Hepatocyte (in vitro differentiated cells): ENCODE results near the gene TRIM49D1.
"Not testable (repeated sequence)": the region's sequence is repeated elsewhere in the genome, so short reads cannot be mapped to it uniquely, and the experiment has no call there.

Experiments
- EZH2 ChIP-seq: fragments of 200-600 bp; sonication (generic); IDR thresholded peaks from 2 replicates; pipeline ENCODE4 v1.6.1; 2016; ENCODE audit warnings: antibody characterized with exemption, mild to moderate bottlenecking, borderline replicate concordance
- EZH2phosphoT487 ChIP-seq: fragments of 200-600 bp; sonication (generic); IDR thresholded peaks from one replicate; pipeline ENCODE4 v1.6.1; 2018; ENCODE audit warnings: antibody characterized with exemption, mild to moderate bottlenecking, low read depth, moderate library complexity; ENCODE audit not compliant: unreplicated experiment, severe bottlenecking
- TF ChIP-seq, protein P1 (sequence below): fragments of 200-600 bp; sonication (generic); IDR thresholded peaks from 2 replicates; pipeline ENCODE4 v1.5.1; 2016; ENCODE audit warnings: antibody characterized with exemption, mild to moderate bottlenecking; ENCODE audit not compliant: poor library complexity

DNA sequence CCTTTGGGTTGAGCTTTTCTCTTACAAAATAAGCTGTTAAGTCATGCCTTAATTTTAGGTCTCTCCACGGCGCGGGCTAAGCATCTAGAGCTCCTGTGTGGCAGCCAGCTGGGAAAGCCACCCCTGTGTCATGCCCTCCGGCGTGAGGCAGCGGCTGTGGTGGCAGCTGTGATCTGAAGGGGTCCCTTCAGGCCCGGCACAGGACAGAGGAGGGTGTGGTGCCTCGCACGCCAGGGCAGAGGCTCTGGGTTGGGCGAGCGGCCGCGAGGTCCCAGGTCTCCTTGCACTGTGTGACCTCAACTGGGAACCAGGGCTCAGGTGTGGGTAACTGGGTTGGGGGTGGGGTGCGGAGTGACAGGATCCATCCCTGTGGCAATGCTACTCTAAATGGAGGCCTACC, 21.2 kb downstream of the TRIM49D1 start:
- TF ChIP-seq, protein P1, sequence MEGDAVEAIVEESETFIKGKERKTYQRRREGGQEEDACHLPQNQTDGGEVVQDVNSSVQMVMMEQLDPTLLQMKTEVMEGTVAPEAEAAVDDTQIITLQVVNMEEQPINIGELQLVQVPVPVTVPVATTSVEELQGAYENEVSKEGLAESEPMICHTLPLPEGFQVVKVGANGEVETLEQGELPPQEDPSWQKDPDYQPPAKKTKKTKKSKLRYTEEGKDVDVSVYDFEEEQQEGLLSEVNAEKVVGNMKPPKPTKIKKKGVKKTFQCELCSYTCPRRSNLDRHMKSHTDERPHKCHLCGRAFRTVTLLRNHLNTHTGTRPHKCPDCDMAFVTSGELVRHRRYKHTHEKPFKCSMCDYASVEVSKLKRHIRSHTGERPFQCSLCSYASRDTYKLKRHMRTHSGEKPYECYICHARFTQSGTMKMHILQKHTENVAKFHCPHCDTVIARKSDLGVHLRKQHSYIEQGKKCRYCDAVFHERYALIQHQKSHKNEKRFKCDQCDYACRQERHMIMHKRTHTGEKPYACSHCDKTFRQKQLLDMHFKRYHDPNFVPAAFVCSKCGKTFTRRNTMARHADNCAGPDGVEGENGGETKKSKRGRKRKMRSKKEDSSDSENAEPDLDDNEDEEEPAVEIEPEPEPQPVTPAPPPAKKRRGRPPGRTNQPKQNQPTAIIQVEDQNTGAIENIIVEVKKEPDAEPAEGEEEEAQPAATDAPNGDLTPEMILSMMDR, result not testable (repeated sequence)
- TF ChIP-seq EZH2, EZH2phosphoT487: not testable (repeated sequence)
